ENCODE results near the gene CST6. TPM values are rescaled to one million over a fixed set of nuclear protein-coding genes. Genes with fewer than 3 reads are reported as not detected.

Gene CST6
- total and polyA plus RNA-seq, 2 of the 13 experiments (the other 11 are each of a cell fraction or from before 2014, with no cell fraction given) = not detected

- peak; percentile 87 for TF ChIP-seq TFDP2 (CRISPR knock-in tag; IDR thresholded peaks at IDR 0.05)
- peak; percentile 98 for TF ChIP-seq ELF4 (CRISPR knock-in tag; IDR thresholded peaks at IDR 0.05; ENCODE audit: borderline replicate concordance)
- TF ChIP-seq MTA3 (CRISPR knock-in tag; IDR thresholded peaks at IDR 0.05) = 0 out of 2 replicates have a peak, but pooled peaks have one; percentile 29
- TF ChIP-seq ZNF280B (CRISPR knock-in tag; IDR thresholded peaks at IDR 0.05; ENCODE audit: borderline replicate concordance) = peak; percentile 79; the same call in 1 of the 2 replicates
- no peak; the same call in 1 of the 2 replicates for TF ChIP-seq SRY (CRISPR knock-in tag; IDR thresholded peaks at IDR 0.05)
- peak; percentile 95 for TF ChIP-seq NFYB (CRISPR knock-in tag; IDR thresholded peaks at IDR 0.05)
- TF ChIP-seq SMAD3 (CRISPR knock-in tag; IDR thresholded peaks at IDR 0.05) = 0 out of 2 replicates have a peak, but pooled peaks have one; percentile 16
- TF ChIP-seq ZFP36L1 (CRISPR knock-in tag; IDR thresholded peaks at IDR 0.05) = 0 out of 2 replicates have a peak, but pooled peaks have one; percentile 29
- no peak for TF ChIP-seq NFE2L1 (CRISPR knock-in tag; IDR thresholded peaks at IDR 0.05; ENCODE audit: borderline replicate concordance)
- no peak for TF ChIP-seq ZBTB10 (CRISPR knock-in tag; IDR thresholded peaks at IDR 0.05; ENCODE audit: borderline replicate concordance)
- TF ChIP-seq HDAC6 (IDR thresholded peaks at IDR 0.05; ENCODE audit: low read depth, low read length) = no peak
- peak; percentile 80 for TF ChIP-seq ZNF816 (CRISPR knock-in tag; IDR thresholded peaks at IDR 0.05; ENCODE audit: borderline replicate concordance)
- TF ChIP-seq NR2F6 (IDR thresholded peaks at IDR 0.05) = peak; percentile 18; the same call in 1 of the 2 replicates
- peak; percentile 16; the same call in 1 of the 2 replicates for TF ChIP-seq NR2F6 (CRISPR knock-in tag; IDR thresholded peaks at IDR 0.05)
- no peak for TF ChIP-seq JDP2 (CRISPR knock-in tag; IDR thresholded peaks at IDR 0.05; ENCODE audit: borderline replicate concordance)
- TF ChIP-seq NR2F1 (CRISPR knock-in tag; IDR thresholded peaks at IDR 0.05) = no peak
- no peak for TF ChIP-seq HMG20A (CRISPR knock-in tag; IDR thresholded peaks at IDR 0.05; ENCODE audit: borderline replicate concordance)
- no peak for TF ChIP-seq FUBP1 (CRISPR knock-in tag; IDR thresholded peaks at IDR 0.05; ENCODE audit: borderline replicate concordance)
- TF ChIP-seq PITX1 (CRISPR knock-in tag; IDR thresholded peaks at IDR 0.05) = peak; percentile 8; the same call in 1 of the 2 replicates
These were observed 40.2 kb downstream of the CST6 start, which contains the start of gene SF3B2 (continued) for GRCh38 chr11:66051766-66052663.

Data from HepG2 (cell line).